Activated CD4-positive, alpha-beta T cell treated with anti-CD3 and anti-CD28 coated beads, Interleukin-10, Interleukin-2, amounts not matched to agents 100 ng/mL and 50 ng/mL, durations not matched to agents 16 hours and 8 hours (primary cell): ENCODE data around the gene NEU2.
"Not testable (repeated sequence)": the region's sequence is repeated elsewhere in the genome, so short reads cannot be mapped to it uniquely, and the experiment has no call there.

Experiments
- DNase-seq: peaks from one replicate; pipeline ENCODE4 v3.0.0-alpha.2; 2020

NEU2 gene

GRCh38 chr2:233058717-233059546, 26.5 kb downstream of the NEU2 start:
- no peak for DNase-seq

DNA sequence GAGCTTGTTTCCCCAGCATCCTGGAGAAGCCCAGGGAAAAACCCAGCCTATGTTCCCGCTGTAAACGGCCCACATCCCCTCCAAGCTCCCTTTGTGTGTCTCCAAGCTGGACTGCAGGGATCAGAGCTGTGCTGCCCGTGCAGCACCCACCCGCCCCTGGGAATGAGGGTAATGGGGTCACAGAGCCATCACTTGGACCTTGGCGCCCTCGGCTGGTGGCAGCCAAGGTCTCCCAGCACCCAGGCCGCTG, 27.0 kb downstream of the NEU2 start:
- DNase-seq = no peak

GRCh38 chr2:233059797-233060500, 27.5 kb downstream of the NEU2 start, which contains the start of gene INPP5D:
Gene INPP5D (plus strand): TSS chr2:233060342. CDS start chr2:233060479, 137 bp downstream.
- DNase-seq = peak; percentile 89

DNA sequence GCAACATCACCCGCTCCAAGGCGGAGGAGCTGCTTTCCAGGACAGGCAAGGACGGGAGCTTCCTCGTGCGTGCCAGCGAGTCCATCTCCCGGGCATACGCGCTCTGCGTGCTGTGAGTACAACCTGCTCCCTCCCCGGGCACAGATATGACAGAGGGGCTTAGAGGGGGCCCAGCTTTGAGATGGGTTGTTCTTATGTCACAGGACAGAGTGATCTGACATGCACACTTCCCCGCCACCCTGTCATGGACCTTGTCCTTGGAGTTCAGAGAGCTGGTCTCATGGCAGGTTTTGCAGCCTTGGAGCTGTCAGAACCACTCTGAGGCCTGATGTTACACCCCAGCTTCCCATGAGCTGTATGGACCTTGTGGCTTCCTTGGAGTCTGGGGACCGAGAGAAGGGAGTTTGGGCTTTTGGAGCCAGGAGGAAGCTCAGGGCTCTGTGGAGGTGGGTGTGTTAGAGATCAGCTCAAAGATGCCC, 28.1 kb downstream of the NEU2 start:
- no peak for DNase-seq

DNA sequence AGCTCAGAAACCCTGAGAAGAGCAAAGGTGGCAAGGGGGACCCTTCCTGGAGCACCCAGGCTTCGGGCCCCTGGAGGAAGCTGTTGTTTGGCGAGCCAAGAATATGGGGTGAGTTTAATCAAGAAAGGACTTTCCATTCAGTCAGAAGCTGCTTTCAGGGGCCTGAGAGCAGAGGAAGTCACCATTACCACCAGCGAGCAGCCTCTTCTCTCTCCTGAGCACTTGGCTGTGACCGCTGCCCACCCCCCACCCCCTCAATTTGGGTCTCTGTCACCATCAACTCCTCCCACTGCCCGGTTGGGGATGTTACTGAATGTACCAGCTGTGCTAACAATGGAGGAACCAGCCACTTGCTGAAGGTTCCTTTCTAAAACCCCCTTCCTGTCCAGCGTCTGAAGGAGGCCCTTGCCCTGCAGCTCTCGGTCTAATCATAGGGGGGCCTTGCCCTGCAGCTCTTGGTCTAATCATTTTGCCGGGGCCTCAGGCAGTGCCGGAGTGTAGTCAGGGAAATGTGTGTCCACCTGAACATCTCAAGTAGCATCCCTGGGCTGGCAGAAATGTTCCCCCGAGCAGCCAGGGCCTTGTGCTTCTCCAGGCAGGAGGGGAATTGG, 28.6 kb downstream of the NEU2 start:
- DNase-seq = no peak

- DNase-seq = peak; percentile 72
Measured at GRCh38 chr2:233061591-233062450, 29.3 kb downstream of the NEU2 start.

DNA sequence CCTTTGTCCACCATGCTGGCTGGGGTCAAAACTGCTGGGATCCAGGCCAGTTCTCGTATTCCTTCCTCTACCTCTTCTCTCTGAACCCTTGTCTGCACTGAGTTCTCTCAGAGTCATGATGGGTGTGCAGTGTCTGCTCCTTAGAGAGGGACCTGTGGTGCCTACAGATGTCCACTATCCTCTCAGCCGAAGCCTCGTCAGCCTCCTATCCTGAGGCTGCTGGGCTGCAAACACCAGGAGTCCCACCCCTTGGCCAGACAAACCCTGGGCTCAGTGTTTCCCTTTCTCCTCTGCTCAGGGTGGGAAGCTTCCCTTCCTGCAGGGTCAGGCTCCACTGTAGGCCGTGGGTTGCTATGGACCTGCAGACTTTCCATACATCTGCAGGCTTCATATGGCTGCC, 30.0 kb downstream of the NEU2 start:
- DNase-seq = no peak

DNA sequence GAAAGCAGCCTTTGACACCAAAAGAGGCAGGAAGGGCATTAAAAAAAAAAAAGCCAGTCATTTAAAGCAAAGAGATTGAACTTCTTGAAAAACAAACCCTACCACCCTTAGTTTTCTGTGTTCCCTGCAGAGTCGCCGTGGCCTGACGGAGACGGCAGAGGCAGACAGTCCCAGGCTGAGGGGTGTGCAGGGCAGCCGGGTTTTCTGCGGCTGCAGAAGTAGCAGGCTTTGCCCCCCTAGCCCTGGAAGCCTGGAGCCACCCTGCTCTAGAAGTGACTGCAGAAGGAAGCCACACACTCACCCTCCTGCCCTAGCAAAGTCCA, 30.4 kb downstream of the NEU2 start:
- no peak for DNase-seq

- DNase-seq = no peak
Measured at GRCh38 chr2:233063269-233063975, 30.9 kb downstream of the NEU2 start.

DNA sequence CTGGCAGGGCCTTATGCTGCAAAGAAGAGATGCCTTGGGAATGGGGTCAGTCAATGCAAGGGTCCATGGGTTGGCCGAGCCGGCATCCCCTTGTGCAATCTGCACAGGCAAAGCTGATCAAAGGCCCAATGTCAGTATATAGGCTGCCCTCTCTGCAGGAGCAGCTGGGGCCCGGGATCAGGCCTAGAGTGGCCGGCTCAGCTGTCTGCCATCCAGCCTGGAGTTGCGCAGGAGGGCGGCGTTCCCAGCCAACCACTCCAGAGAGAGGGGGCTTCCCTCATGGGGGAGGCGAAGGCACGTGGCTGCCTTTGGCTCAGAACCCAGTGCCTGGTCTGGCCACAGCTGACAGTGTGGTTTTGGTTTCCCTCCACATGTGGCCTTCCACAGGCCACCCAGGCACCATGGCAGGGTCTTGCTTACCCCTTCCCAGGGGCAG, 31.5 kb downstream of the NEU2 start:
- DNase-seq = no peak

DNA sequence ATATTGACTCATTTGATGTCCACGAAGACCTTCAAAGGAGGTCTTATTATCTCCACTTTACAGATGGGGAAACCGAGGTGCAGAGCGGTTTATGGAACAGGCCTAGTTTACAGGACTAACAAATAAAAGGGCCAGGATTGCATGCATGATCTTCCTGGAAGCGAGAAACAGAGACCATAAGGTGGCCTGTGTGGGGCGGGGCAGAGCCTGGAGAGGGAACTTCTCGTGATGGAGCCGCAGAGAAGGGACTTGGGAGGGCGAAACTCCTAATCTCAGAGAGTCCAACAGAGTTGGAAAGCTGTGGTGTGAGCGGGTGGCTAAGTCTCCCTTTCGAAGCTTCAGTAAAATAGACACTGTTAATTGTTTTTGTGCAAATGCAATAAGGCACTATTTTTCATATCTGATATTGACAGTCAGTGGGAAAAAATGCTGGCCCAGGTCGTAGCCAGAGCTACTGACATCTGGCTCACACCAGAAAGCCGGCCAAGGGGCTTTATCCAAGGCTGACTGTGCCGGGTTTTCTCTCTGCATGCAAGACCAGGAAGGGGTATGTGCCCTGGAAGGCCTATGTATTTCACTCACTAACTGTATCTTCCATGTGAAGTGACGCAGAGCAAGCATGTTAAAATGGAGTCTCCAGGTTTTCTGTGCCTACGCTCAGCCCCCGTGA, 32.2 kb downstream of the NEU2 start:
- no peak for DNase-seq

DNA sequence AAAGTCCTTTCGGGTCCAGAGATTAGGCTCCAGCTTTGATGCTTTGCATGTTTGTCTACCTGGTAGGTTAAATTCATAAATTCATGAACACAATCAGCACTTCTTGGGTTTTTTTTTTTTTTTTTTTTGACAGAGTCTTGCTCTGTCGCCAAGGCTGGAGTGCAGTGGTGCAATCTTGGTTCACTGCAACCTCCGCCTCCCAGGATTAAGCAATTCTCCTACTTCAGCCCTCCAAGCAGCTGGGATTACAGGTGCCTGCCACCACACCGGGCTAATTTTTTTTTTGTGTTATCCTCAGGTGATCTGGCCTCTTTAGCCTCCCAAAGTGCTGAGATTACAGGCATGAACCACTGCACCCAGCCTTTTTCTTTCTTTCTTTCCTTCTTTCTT, 32.7 kb downstream of the NEU2 start:
- not testable (repeated sequence) for DNase-seq

DNA sequence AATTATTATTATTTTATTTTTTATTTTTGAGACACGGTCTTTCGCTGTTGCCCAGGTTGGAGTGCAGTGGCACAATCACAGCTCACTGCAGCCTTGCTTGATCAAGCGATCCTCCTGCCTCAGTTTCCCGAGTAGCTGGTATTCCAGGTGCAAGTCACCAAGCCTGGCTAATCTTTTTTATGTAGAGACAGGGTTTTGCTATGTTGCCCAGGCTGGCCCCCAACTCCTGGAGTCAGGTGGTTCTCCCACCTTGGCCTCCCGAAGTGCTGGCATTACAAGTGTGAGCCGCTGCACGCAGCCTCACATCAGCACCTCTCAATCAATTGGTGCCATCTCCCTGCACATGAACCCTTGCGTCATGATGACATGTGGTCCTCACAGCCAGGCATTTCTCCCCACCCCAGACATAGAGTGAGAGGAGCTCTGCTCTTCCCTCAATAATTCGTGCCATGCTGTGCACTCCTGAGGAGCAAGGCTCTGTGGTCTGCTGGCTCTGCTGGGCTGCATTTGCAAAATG, 33.5 kb downstream of the NEU2 start:
- no peak for DNase-seq

DNA sequence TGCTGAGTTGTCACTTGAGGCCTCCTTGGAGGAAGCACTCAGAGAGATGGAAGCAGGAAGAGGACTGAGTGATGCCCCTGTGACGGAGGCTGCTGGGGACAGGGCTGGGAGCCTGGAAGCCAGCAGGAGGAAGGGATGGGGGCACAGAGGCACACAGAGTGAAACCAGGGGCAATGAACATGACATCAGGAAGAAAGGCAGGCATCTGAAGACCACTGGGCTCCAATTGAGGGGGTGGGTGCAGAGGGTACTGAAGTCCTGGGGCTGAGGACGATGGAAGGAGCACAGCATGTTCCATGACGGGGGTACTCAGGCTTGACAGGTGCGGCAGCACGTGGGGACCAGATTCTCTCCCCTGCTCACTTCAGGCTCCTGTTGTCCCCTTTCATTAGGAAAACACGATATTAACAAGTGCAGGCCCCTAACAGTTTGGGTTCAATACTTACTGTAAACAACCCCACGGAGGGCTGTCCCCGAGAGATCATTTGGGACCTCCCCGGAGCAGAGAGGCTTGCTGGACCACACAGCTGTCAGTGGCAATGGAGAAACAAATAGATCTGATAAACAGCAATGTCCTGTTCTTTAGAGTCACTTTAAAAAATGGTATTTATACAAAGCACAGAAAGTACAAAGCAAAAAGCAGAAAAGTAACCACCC, 36.4 kb downstream of the NEU2 start:
- no peak for DNase-seq

DNA sequence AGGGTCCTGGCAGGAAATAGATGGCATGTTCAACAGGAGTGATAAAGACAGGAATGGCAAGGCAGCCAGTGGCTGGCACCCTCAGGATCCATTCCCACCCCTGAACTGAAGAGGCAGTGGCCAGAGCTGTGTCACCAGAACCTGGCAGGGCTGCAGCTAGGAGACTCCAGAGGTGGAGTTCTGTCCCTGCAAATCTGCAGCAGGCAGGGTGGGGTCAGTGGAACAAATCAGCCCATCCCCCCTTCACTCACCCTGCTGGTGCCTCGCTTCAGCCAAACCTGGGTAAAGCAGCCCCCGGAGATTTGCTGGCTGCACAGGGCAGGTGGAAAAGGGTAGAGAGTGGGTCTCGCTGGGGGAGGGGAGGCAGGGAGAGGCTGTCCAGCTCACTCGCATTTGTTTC, 40.4 kb downstream of the NEU2 start:
- DNase-seq = no peak

- no peak for DNase-seq
Measured at GRCh38 chr2:233074106-233074505, 41.6 kb downstream of the NEU2 start.

GRCh38 chr2:233075141-233075965, 42.9 kb downstream of the NEU2 start:
- DNase-seq = no peak

GRCh38 chr2:233075966-233076339, 43.5 kb downstream of the NEU2 start:
- DNase-seq = peak; percentile 71

DNA sequence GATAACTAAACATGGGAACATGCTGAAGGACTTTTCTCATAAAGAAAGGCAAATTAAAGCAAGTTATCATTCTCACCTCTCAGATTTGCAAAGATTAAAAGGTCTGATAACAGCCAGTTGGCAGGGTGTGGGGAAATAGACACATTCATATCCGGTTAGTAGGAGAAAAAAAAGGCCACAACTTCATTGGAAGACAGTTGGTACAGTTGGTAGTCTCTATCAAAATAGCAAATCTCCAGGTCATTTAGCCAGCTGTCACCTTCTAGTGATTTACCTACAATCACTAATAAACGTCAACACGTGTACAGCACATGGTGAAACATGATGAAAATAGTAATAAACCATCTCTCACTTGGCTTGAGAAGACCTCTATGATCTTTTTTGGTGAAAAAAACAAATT, 44.3 kb downstream of the NEU2 start:
- DNase-seq = peak; percentile 75

GRCh38 chr2:233079473-233079877, 47.0 kb downstream of the NEU2 start:
- DNase-seq = peak; percentile 68
